ENCODE measurements around the gene PLAU.

Gene PLAU

GRCh38 chr10:73910764-73911552 is at the start of gene PLAU:
Gene PLAU, plus strand, starts transcription at chr10:73911132. Its CDS starts 424 bp downstream, at chr10:73911556.
- DNase-seq = no peak

GRCh38 chr10:73862011-73862410 is 48.9 kb upstream of the PLAU start:
- no peak for DNase-seq

- no peak for DNase-seq
Observed at GRCh38 chr10:73863039-73863817, 47.7 kb upstream of the PLAU start.

GRCh38 chr10:73864229-73864628 is 46.7 kb upstream of the PLAU start:
- no peak for DNase-seq

GRCh38 chr10:73865107-73865458 is 45.8 kb upstream of the PLAU start:
- DNase-seq = no peak

GRCh38 chr10:73865459-73866442 is 45.2 kb upstream of the PLAU start:
- no peak for DNase-seq

GRCh38 chr10:73866621-73867020 is 44.3 kb upstream of the PLAU start:
- no peak for DNase-seq

- no peak for DNase-seq
Observed at GRCh38 chr10:73867126-73867807, 43.7 kb upstream of the PLAU start.

GRCh38 chr10:73867871-73868631 is 42.9 kb upstream of the PLAU start:
- no peak for DNase-seq

- DNase-seq = no peak
Observed at GRCh38 chr10:73868655-73869195, 42.2 kb upstream of the PLAU start.

- no peak for DNase-seq
Observed at GRCh38 chr10:73871295-73872189, 39.4 kb upstream of the PLAU start.

GRCh38 chr10:73872190-73872710 is 38.7 kb upstream of the PLAU start:
- peak; percentile 72 for DNase-seq

- no peak for DNase-seq
Observed at GRCh38 chr10:73873142-73873837, 37.6 kb upstream of the PLAU start.

GRCh38 chr10:73873838-73874215 is 37.1 kb upstream of the PLAU start:
- DNase-seq = no peak

- peak; percentile 99 for DNase-seq
Observed at GRCh38 chr10:73874267-73875138, 36.4 kb upstream of the PLAU start, which contains the start of gene CAMK2G. Gene CAMK2G, minus strand, starts transcription at chr10:73874555. Its CDS starts 94 bp downstream, at chr10:73874461.

- DNase-seq = no peak
Observed at GRCh38 chr10:73875139-73875475, 35.8 kb upstream of the PLAU start.

GRCh38 chr10:73876157-73876556 is 34.8 kb upstream of the PLAU start:
- DNase-seq = no peak

- DNase-seq = no peak
Observed at GRCh38 chr10:73876566-73876965, 34.4 kb upstream of the PLAU start.

Data from 8988T (cell line).